ENCODE measurements around the gene UBE2M. TPM values are rescaled to one million over a fixed set of nuclear protein-coding genes. Genes with fewer than 3 reads are reported as not detected.
"Not testable (repeated sequence)": the region's sequence is repeated elsewhere in the genome, so short reads cannot be mapped to it uniquely, and the experiment has no call there.

Gene UBE2M
- polyA plus RNA-seq, 2 of the 4 experiments (the other 2 are of a cell fraction): 139 to 190 TPM

GRCh38 chr19:58544591-58545285, 13.7 kb downstream of the UBE2M start:
- Histone ChIP-seq H3K4me2 (peak overlapping the region; percentile 95), H3K9me3 (no peaks in the 10 kb centered on the region), H3K4me3 (peak overlapping the region; percentile 97), H3K4me1 (peaks cover 23% of the 10 kb centered on the region), H3K27ac (peak overlapping the region; percentile 87 to 95)
- TF ChIP-seq NR3C1 (IDR thresholded peaks at IDR 0.05): no peak
- TF ChIP-seq JUN (IDR thresholded peaks at IDR 0.05): peak; percentile 13 to 25; a peak in 2 of 5 replicates
- CTCF ChIA-PET: interaction anchor here (1.3 to 13.8 kb wide), 4 partner anchors 9 to 31 kb away, joined by 3 to 222 read pairs (median 5); partner anchors contain the start of genes CHMP2A and ZBTB45
- peak in 1 of 2 experiments; percentile 37; a peak in 3 of 6 replicates for ATAC-seq
- DNase-seq (ENCODE audit: low read depth in 1 of 2, low spot score in 1 of 2): peak; percentile 40 to 75
- under 1% methylated on average over 20 of the region's 92 CpGs for WGBS (ENCODE audit: missing lambda C conversion rate)
- FAIRE-seq: no peak
- POLR2A ChIA-PET: interaction anchor here (1.0 to 4.1 kb wide), 17 partner anchors 9 to 182 kb away, joined by 3 to 184 read pairs (median 8); partner anchors contain the start of genes CHMP2A, MZF1, SLC27A5 and UBE2M

GRCh38 chr19:58543826-58544590, 14.4 kb downstream of the UBE2M start, which contains the start of gene TRIM28:
TRIM28 (plus strand) TSS chr19:58544064; CDS start chr19:58544758, 694 bp downstream.
- ChIA-PET CTCF (interaction anchor here (0.7 to 13.8 kb wide), 3 partner anchors 11 to 69 kb away, joined by 3 to 222 read pairs (median 6); partner anchors contain the start of genes CHMP2A and ZBTB45), POLR2A (interaction anchor here (0.7 to 4.1 kb wide), 26 partner anchors 9 to 725 kb away, joined by 3 to 184 read pairs (median 5); partner anchors contain the start of genes CHMP2A, MZF1, RNF225 and SLC27A5)
- Histone ChIP-seq H3K4me1 (peaks cover 23% of the 10 kb centered on the region), H3K4me2 (peak within 1 kb of the TSS; percentile 95), H3K27ac (peak within 1 kb of the TSS; percentile 87 to 95), H3K4me3 (peak within 1 kb of the TSS; percentile 97), H3K9me3 (no peaks in the 10 kb centered on the region)
- peak; percentile 100 for DNase-seq (ENCODE audit: low read depth in 1 of 2, low spot score in 1 of 2)
- TF ChIP-seq RFX5 (IDR thresholded peaks at IDR 0.05) (peak; percentile 21; the same call in 1 of the 2 replicates), BCL3 (IDR thresholded peaks at IDR 0.05) (peak; percentile 99), MAZ (IDR thresholded peaks at IDR 0.05; ENCODE audit: borderline replicate concordance, low read depth, low read length) (peak; percentile 13; the same call in 1 of the 2 replicates), HOXB13 (CRISPR knock-in tag; IDR thresholded peaks at IDR 0.05; ENCODE audit: low read depth) (no peak), SMC3 (IDR thresholded peaks at IDR 0.05) (0 out of 3 replicates have a peak, but pooled peaks have one; percentile 6), MAX (IDR thresholded peaks at IDR 0.05) (peak; percentile 68; the same call in 1 of the 2 replicates), FOXS1 (CRISPR knock-in tag; IDR thresholded peaks at IDR 0.05) (no peak), POLR2A (IDR thresholded peaks at IDR 0.05; ENCODE audit: low read length) (peak; percentile 98), CHD4 (IDR thresholded peaks at IDR 0.05; ENCODE audit: borderline replicate concordance) (0 out of 2 replicates have a peak, but pooled peaks have one; percentile 14), GATA3 (IDR thresholded peaks at IDR 0.05; ENCODE audit: borderline replicate concordance) (peak; percentile 50; the same call in 1 of the 2 replicates), ZC3H11A (IDR thresholded peaks at IDR 0.05) (no peak), ZNF302 (CRISPR knock-in tag; IDR thresholded peaks at IDR 0.05) (no peak), JUN (IDR thresholded peaks at IDR 0.05) (peak; percentile 94 to 100), PHF8 (IDR thresholded peaks at IDR 0.05; ENCODE audit: borderline replicate concordance, low read depth) (peak; percentile 90), E2F6 (IDR thresholded peaks at IDR 0.05; ENCODE audit: borderline replicate concordance, low read depth) (peak; percentile 75; the same call in 1 of the 2 replicates)
- peak; percentile 93 to 97 for ATAC-seq
- WGBS (ENCODE audit: missing lambda C conversion rate): 1% methylated on average over 25 of the region's 73 CpGs
- peak; percentile 49 for FAIRE-seq

GRCh38 chr19:58542641-58543372, 15.6 kb downstream of the UBE2M start:
- not testable (repeated sequence) for DNase-seq (ENCODE audit: low read depth in 1 of 2, low spot score in 1 of 2); ATAC-seq; H3K4me3 ChIP-seq; H3K9me3 ChIP-seq; FAIRE-seq
- Histone ChIP-seq H3K4me1 (peaks cover 23% of the 10 kb centered on the region), H3K27ac (peak overlapping the region; percentile 87 to 95; a peak in 5 of 6 replicates), H3K4me2 (peak overlapping the region; percentile 84)
- ChIA-PET CTCF (interaction anchor here (0.7 to 13.8 kb wide), 2 partner anchors 23 to 68 kb away, joined by 3 to 222 read pairs; partner anchors contain the start of gene ZBTB45), POLR2A (interaction anchor here (0.7 to 4.1 kb wide), 13 partner anchors 11 to 724 kb away, joined by 3 to 184 read pairs (median 10); partner anchors contain the start of genes CHMP2A, RNF225, UBE2M and ZBTB45)
- 83% methylated on average over 18 of the region's 18 CpGs for WGBS (ENCODE audit: missing lambda C conversion rate)

GRCh38 chr19:58539169-58539559, 19.2 kb downstream of the UBE2M start:
- H3K4me3 ChIP-seq; DNase-seq (ENCODE audit: low read depth in 1 of 2, low spot score in 1 of 2); CTCF ChIA-PET; H3K4me2 ChIP-seq; FAIRE-seq; POLR2A ChIA-PET; H3K27ac ChIP-seq; ATAC-seq; H3K9me3 ChIP-seq; H3K4me1 ChIP-seq: not testable (repeated sequence)
